ENCODE results near the gene ZBTB17. TPM values are rescaled to one million over a fixed set of nuclear protein-coding genes. Genes with fewer than 3 reads are reported as not detected.

Gene ZBTB17
- total and polyA plus RNA-seq, 9 of the 15 experiments (the other 6 are each of a cell fraction or from before 2014, with no cell fraction given), result 1.1 to 53.4 (median 29.6) TPM

- no peak for TF ChIP-seq CTCF (IDR thresholded peaks at IDR 0.05 in 2 of 3, conservative IDR thresholded peaks at IDR 0.05 in 1 of 3; ENCODE audit: insufficient read depth in 2 of 3, low read depth in 1 of 3, low read length in 3 of 3)
- no peak for TF ChIP-seq NCOA2 (IDR thresholded peaks at IDR 0.05; ENCODE audit: partially characterized antibody in 2 of 2)
- TF ChIP-seq EP300 (IDR thresholded peaks at IDR 0.05; ENCODE audit: low read length), result no peak
- TF ChIP-seq RBM22 (IDR thresholded peaks at IDR 0.05; ENCODE audit: low read depth, low read length, poor library complexity, severe bottlenecking), result no peak
- no peak; the same call in 1 of the 2 replicates for TF ChIP-seq NR2C1 (IDR thresholded peaks at IDR 0.05)
- TF ChIP-seq NR2C1 (tag; IDR thresholded peaks at IDR 0.05), result peak; percentile 73
- TF ChIP-seq YBX1 (IDR thresholded peaks at IDR 0.05), result no peak
- no peak for TF ChIP-seq NR2C2 (CRISPR knock-in tag; IDR thresholded peaks at IDR 0.05)
- peak; percentile 48; the same call in 1 of the 2 replicates for TF ChIP-seq NR2C2 (tag; IDR thresholded peaks at IDR 0.05)
- TF ChIP-seq SRSF3 (IDR thresholded peaks at IDR 0.05; ENCODE audit: insufficient read depth, low read length), result no peak
- TF ChIP-seq KLF1 (tag; IDR thresholded peaks at IDR 0.05), result no peak
- TF ChIP-seq ID3 (CRISPR knock-in tag; IDR thresholded peaks at IDR 0.05), result no peak
- TF ChIP-seq ID3 (tag; IDR thresholded peaks at IDR 0.05), result peak; percentile 75; the same call in 1 of the 2 replicates
- TF ChIP-seq TFE3 (CRISPR knock-in tag; IDR thresholded peaks at IDR 0.05), result no peak
- no peak for TF ChIP-seq ELF1 (tag; IDR thresholded peaks at IDR 0.05)
- no peak for TF ChIP-seq HES1 (IDR thresholded peaks at IDR 0.05; ENCODE audit: low read depth)
Observed at GRCh38 chr1:16019644-16020277, 43.9 kb upstream of the ZBTB17 start (continued).

Data from K562 (cell line).